NB4 (cell line): Measurements from ENCODE around the gene CHN1.

Source experiments
- POLR2A ChIP-seq: IDR thresholded peaks from 2 replicates; pipeline ENCODE4 v1.6.1; 2011; ENCODE audit warnings: mild to moderate bottlenecking; ENCODE audit not compliant: insufficient read length; ENCODE audit errors: extremely low read depth
- TF ChIP-seq, protein P1 (sequence below): IDR thresholded peaks from one replicate; pipeline ENCODE4 v1.5.1; 2012; ENCODE audit warnings: low read depth, low read length

DNA sequence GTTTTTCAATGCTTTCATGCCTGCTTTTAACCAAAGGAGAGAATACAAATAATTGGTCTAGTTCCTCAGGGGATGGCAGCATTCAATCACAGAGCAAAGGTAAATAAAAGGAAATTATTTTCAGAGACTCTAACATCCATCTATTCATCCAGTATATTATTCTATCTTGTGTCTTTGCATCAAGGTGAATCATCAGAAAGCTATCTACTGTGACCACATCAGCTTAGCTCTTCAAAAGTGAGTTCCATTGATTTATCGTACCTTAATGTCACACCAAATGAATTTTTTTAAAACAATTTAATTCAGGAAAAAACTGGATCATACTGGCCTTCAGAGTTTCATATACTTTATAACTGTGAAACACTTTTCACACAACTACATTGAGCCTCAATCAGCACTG lies 66.1 kb downstream of the CHN1 start:
- TF ChIP-seq, protein P1, sequence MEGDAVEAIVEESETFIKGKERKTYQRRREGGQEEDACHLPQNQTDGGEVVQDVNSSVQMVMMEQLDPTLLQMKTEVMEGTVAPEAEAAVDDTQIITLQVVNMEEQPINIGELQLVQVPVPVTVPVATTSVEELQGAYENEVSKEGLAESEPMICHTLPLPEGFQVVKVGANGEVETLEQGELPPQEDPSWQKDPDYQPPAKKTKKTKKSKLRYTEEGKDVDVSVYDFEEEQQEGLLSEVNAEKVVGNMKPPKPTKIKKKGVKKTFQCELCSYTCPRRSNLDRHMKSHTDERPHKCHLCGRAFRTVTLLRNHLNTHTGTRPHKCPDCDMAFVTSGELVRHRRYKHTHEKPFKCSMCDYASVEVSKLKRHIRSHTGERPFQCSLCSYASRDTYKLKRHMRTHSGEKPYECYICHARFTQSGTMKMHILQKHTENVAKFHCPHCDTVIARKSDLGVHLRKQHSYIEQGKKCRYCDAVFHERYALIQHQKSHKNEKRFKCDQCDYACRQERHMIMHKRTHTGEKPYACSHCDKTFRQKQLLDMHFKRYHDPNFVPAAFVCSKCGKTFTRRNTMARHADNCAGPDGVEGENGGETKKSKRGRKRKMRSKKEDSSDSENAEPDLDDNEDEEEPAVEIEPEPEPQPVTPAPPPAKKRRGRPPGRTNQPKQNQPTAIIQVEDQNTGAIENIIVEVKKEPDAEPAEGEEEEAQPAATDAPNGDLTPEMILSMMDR = no peak
- TF ChIP-seq POLR2A = no peak
